LHCN-M2 (cell line): ENCODE measurements around the gene TMEM150A. TPM values are rescaled to one million over a fixed set of nuclear protein-coding genes. Genes with fewer than 3 reads are reported as not detected.
"Not testable (repeated sequence)": the region's sequence is repeated elsewhere in the genome, so short reads cannot be mapped to it uniquely, and the experiment has no call there.

Source experiments
- DNase-seq: peaks from one replicate; pipeline ENCODE4 v3.0.0-alpha.2; 2012; ENCODE audit warnings: low read depth
- polyA plus RNA-seq: library from polyadenylated mRNA; unstranded; fragments of >200 nt; gene quantifications from one replicate; pipeline ENCODE4 v1.2.1, GENCODE V29; 2012; ENCODE audit warnings: missing spikeins
- total RNA-seq: library from RNA; depleted of rRNA; stranded (reverse); fragments of >200 nt; gene quantifications from 2 replicates; pipeline ENCODE4 v1.2.3, GENCODE V29; 2014; rRNA removed

TMEM150A gene
- 18.9 and 24.4 TPM in 2 replicates for total RNA-seq
- polyA plus RNA-seq: 39.2 TPM

GRCh38 chr2:85602476-85603234 lies at the start of gene TMEM150A:
Gene TMEM150A (minus strand): TSS chr2:85602698. CDS start chr2:85601948, 750 bp downstream.
- DNase-seq: peak; percentile 89

DNA sequence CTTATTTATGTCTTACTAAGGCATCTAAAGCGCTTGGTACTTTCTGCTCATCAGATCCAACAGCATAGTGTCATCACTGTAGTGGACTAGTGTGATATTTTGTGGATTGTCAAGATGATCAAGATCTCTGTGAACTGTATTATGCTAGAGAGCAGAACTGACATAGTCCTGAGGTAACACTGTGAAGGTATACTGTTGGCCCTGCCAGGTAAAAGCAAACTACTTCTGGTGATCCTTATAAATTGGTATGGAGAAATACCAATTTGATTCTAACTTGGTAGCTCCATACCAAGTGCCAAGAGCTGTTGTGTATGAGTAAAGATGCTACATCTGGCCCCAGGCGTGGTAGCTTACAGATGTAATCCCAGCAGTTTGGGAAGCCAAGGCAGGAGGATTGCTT lies 49.6 kb upstream of the TMEM150A start:
- no peak for DNase-seq

DNA sequence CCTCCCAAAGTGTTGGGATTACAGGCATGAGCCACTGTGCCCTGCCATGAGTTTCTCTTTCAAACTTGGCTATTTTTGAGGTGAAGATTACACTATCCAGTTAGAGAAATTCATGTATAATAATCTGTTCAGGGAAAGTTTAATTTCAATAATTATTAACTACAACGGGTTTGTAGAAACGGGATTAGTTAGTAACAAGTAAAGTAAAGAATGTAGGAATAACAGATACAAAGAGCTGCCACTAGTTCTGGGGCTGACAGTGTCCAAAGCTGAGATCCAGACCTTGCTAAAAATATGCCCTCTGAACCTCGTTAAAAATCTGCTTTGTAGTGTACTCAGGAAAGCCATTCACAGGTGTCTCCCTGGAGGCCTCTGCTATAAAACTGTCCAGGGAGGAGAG lies 48.6 kb upstream of the TMEM150A start:
- DNase-seq: no peak

GRCh38 chr2:85650456-85650855 lies 48.0 kb upstream of the TMEM150A start:
- DNase-seq: no peak

- DNase-seq: peak; percentile 71
These were observed 47.0 kb upstream of the TMEM150A start for GRCh38 chr2:85649201-85650190.

DNA sequence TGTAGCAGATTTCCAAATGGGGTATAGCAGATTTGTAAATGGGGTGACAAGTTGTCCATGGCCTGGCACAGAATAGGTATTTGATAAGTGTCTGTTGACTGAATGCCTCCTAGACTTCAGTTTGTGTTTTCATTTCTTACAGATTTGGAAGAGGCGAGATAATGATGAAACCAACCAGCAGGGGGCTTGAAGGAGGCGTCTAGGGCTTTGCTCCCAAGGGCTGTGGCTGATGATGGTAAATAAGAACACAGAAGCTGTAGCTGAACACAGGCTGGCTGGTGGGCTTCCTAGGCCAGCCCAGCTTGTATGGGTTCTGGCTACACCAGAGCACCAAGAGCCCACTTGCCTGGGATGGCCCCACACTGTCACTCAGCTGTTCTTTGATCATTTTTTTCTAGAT lies 46.1 kb upstream of the TMEM150A start:
- DNase-seq: peak; percentile 58

- no peak for DNase-seq
These were observed 45.5 kb upstream of the TMEM150A start for GRCh38 chr2:85647823-85648526.

DNA sequence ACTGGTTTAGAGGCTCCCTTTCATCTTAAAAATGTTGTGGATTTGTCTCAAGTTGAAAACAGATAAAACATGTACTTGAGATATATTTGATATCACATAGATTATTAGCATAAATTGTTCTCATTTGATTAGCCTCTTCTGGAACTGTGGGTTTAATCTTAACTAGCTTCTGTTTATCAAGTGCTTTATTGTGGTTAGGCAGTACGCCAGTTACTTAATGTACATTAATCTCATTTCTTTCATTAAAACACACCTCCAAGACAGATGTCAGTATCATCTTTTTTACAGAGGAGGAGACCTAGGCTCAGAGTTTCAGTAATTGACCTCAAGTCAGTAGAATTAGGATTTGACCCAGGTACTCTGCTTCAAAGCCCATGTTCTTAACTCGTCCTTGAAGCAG lies 43.7 kb upstream of the TMEM150A start:
- DNase-seq: no peak

- DNase-seq: peak; percentile 45
These were observed 42.4 kb upstream of the TMEM150A start for GRCh38 chr2:85644909-85645308.

- no peak for DNase-seq
These were observed 40.2 kb upstream of the TMEM150A start for GRCh38 chr2:85642725-85643124.

DNA sequence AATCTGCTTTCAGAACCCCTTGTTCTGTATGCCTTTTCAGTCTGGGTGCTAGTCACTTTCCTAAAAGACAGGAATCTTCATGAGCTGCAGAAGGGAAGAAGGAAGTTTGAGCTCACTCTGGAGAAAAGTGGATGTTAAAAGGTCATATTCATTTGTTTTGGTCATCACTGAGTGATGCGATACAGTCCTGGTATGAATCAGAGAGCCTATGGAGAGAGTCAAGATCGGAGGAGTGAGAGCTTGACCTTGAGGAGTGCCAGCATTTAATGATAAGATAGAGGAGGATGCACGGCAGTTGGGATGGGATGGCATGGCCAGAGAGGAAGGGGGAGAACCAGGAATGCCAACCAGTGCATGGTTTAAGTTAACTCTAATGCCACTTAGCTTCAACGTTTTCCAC lies 33.1 kb upstream of the TMEM150A start:
- peak; percentile 22 for DNase-seq

GRCh38 chr2:85635011-85635410 lies 32.5 kb upstream of the TMEM150A start:
- DNase-seq: no peak

GRCh38 chr2:85631316-85631715 lies 28.8 kb upstream of the TMEM150A start:
- DNase-seq: peak; percentile 74

- DNase-seq: no peak
These were observed 26.2 kb upstream of the TMEM150A start for GRCh38 chr2:85628658-85629057.

- DNase-seq: no peak
These were observed 21.5 kb upstream of the TMEM150A start for GRCh38 chr2:85623991-85624390.

DNA sequence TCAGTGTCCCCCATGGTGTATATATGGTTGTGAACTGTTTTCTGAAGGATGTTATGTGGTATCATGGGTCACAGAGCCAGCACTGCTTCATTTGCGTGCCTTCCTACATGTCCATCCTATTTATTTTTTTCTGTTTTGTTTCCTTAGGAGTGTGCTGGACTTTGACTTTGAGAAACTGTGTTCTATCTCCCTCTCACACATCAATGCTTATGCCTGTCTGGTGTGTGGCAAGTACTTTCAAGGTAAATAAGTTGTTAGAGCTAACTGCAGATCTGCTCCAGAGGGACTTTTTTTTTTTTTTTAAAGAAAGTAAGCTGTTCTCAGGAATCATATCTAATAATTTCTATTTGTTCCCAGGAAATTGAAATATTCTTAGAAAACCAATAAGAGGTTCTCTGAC lies 18.8 kb upstream of the TMEM150A start:
- no peak for DNase-seq

GRCh38 chr2:85619617-85620016 lies 17.1 kb upstream of the TMEM150A start:
- no peak for DNase-seq

DNA sequence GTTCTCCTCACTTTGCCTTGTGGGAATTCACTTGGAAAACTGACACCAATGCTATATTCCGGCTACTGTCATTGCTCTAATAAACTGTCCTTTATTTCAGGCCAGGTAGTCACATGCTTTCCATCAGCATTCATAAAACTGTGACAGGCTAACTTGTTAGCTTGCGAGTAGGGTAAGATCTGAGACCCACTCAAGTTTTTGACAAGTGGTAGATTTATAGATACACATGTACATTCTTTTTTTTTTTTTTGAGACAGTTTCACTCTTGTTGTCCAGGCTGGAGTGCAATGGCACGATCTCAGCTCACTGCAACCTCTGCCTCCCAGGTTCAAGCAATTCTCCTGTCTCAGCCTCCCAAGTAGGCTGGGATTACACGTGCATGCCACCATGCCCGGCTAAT lies 15.2 kb upstream of the TMEM150A start:
- DNase-seq: not testable (repeated sequence)

DNA sequence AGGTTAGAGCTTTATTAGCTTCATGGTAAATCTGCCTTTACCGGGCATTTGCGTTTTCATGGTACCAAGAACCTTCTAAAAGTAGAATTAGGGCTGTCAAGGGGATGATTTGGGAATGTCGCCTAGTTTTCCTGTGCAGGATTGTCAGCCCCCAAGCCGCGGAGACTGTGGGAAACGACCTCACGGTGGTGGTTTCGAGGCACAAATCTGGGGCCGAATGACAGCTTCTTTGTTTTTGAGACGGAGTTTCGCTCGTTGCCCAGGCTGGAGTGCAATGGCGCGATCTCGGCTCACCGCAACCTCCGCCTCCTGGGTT lies 12.9 kb upstream of the TMEM150A start:
- DNase-seq: no peak

GRCh38 chr2:85614757-85615156 lies 12.3 kb upstream of the TMEM150A start:
- not testable (repeated sequence) for DNase-seq

- no peak for DNase-seq
These were observed 11.4 kb upstream of the TMEM150A start for GRCh38 chr2:85613717-85614515.
